IMR-90 (cell line): ENCODE data around the gene SPATA3. TPM values are rescaled to one million over a fixed set of nuclear protein-coding genes. Genes with fewer than 3 reads are reported as not detected.

Source experiments
- ATAC-seq: fragments of 200-7000 bp; cut with Tn5 transposase; 2 replicates; pipeline ENCODE4 v1.9.1; 2020; ENCODE audit warnings: low read depth, mild to moderate bottlenecking, moderate library complexity
- BruUV-seq: library from RNA; stranded (reverse); fragments of 400-500 nt; replicated peaks from 2 replicates; lab custom pipeline; 2021; lab: Mats Ljungman, UMichigan
- CTCF ChIA-PET: fragments of 300-600 bp; formaldehyde crosslinking; extraction: SDS; loops from one replicate; lab custom pipeline; 2021; ENCODE audit warnings: antibody characterized with exemption; lab: Yijun Ruan, JAX
- POLR2A ChIA-PET: fragments of 300-600 bp; sonication (Branson Sonifier 250); formaldehyde crosslinking; loops from one replicate; lab custom pipeline; 2022; ENCODE audit warnings: antibody characterized with exemption; ENCODE audit not compliant: unreplicated experiment; lab: Charles Lee
- DNase-seq: peaks from one replicate; pipeline ENCODE4 v3.0.0; 2013
- H2AFZ ChIP-seq: replicated peaks from 2 replicates; pipeline ENCODE3; 2013; ENCODE audit warnings: low read length, mild to moderate bottlenecking; ENCODE audit not compliant: poor library complexity
- H2AK5ac ChIP-seq: 2 replicates; pipeline ENCODE4 v1.6.1; 2013; ENCODE audit warnings: low read depth, low read length, inconsistent platforms
- H2AK9ac ChIP-seq: replicated peaks from 2 replicates; pipeline ENCODE3; 2013; ENCODE audit warnings: mild to moderate bottlenecking, low read depth, low read length, moderate library complexity; ENCODE audit not compliant: poor library complexity
- H2BK120ac ChIP-seq: 2 replicates; pipeline ENCODE4 v1.6.1; 2013; ENCODE audit warnings: low read depth, low read length, inconsistent platforms
- H2BK15ac ChIP-seq: 3 replicates; pipeline ENCODE4 v1.6.1; 2013; ENCODE audit warnings: low read depth, low read length, inconsistent platforms
- H2BK20ac ChIP-seq: 2 replicates; pipeline ENCODE4 v1.6.1; 2013; ENCODE audit warnings: low read depth, mild to moderate bottlenecking, inconsistent platforms, low read length, moderate library complexity
- H2BK5ac ChIP-seq: 2 replicates; pipeline ENCODE4 v1.6.1; 2013; ENCODE audit warnings: mild to moderate bottlenecking, low read depth, low read length, inconsistent platforms; ENCODE audit not compliant: poor library complexity, severe bottlenecking
- H3K14ac ChIP-seq: replicated peaks from 2 replicates; pipeline ENCODE4 v1.6.1; 2013; ENCODE audit warnings: low read depth, low read length, inconsistent platforms
- H3K18ac ChIP-seq: 2 replicates; pipeline ENCODE4 v1.6.1; 2013; ENCODE audit warnings: low read depth, low read length, control low read depth
- H3K23ac ChIP-seq: 2 replicates; pipeline ENCODE4 v1.6.1; 2013; ENCODE audit warnings: low read depth, low read length, inconsistent platforms
- H3K27ac ChIP-seq: 2 replicates; pipeline ENCODE4 v1.5.1; 2013; ENCODE audit warnings: mild to moderate bottlenecking, control low read depth, low read length; ENCODE audit not compliant: insufficient read depth
- H3K27me3 ChIP-seq: 2 replicates; pipeline ENCODE4 v1.6.1; 2013; ENCODE audit warnings: low read length; ENCODE audit not compliant: control insufficient read depth, insufficient read depth
- H3K36me3 ChIP-seq: 2 replicates; pipeline ENCODE4 v1.6.1; 2013; ENCODE audit warnings: low read length, mixed read lengths; ENCODE audit not compliant: control insufficient read depth, insufficient read depth
- H3K4ac ChIP-seq: 2 replicates; pipeline ENCODE4 v1.6.1; 2013; ENCODE audit warnings: low read depth, low read length, inconsistent platforms
- H3K4me1 ChIP-seq: 2 replicates; pipeline ENCODE4 v1.6.1; 2013; ENCODE audit warnings: low read length, mixed read lengths; ENCODE audit not compliant: control insufficient read depth, insufficient read depth
- H3K4me2 ChIP-seq: 2 replicates; pipeline ENCODE4 v1.6.1; 2013; ENCODE audit warnings: low read depth, mild to moderate bottlenecking, control low read depth, low read length, moderate library complexity
- H3K4me3 ChIP-seq: 2 replicates; pipeline ENCODE4 v1.5.1; 2013; ENCODE audit warnings: low read depth, mild to moderate bottlenecking, control low read depth, low read length, moderate library complexity; ENCODE audit not compliant: insufficient read depth
- H3K56ac ChIP-seq: 2 replicates; pipeline ENCODE4 v1.6.1; 2013; ENCODE audit warnings: low read length, inconsistent platforms; ENCODE audit not compliant: insufficient read depth; ENCODE audit errors: extremely low read depth
- H3K79me1 ChIP-seq, 2 experiments: 2 replicates each; pipeline ENCODE4 v1.6.1; 2013; ENCODE audit warnings: low read length in 2 of 2, inconsistent platforms in 1 of 2, low read depth in 1 of 2
- H3K9ac ChIP-seq: 2 replicates; pipeline ENCODE4 v1.6.1; 2013; ENCODE audit warnings: low read depth, low read length, control low read depth
- H3K9me1 ChIP-seq: 2 replicates; pipeline ENCODE4 v1.6.1; 2013; ENCODE audit warnings: low read length, inconsistent platforms; ENCODE audit not compliant: insufficient read depth
- H3K9me3 ChIP-seq: 2 replicates; pipeline ENCODE4 v1.6.1; 2013; ENCODE audit warnings: low read length; ENCODE audit not compliant: control insufficient read depth, insufficient read depth
- H4K20me1 ChIP-seq: 2 replicates; pipeline ENCODE4 v1.6.1; 2013; ENCODE audit warnings: low read length, inconsistent platforms; ENCODE audit not compliant: insufficient read depth
- H4K5ac ChIP-seq: 2 replicates; pipeline ENCODE4 v1.6.1; 2013; ENCODE audit warnings: mild to moderate bottlenecking, low read depth, low read length, control low read depth
- H4K8ac ChIP-seq, 2 experiments: 2 replicates each; pipeline ENCODE4 v1.6.1; 2013; ENCODE audit warnings: low read depth in 2 of 2, low read length in 2 of 2, control low read depth in 1 of 2, inconsistent platforms in 1 of 2
- H4K91ac ChIP-seq: 2 replicates; pipeline ENCODE4 v1.6.1; 2013; ENCODE audit warnings: low read depth, low read length, inconsistent platforms; ENCODE audit not compliant: insufficient read depth
- NFE2L2 ChIP-seq: fragments of 150-350 bp; IDR thresholded peaks from 2 replicates; pipeline ENCODE4 v1.6.1; 2016; ENCODE audit warnings: low read depth, mild to moderate bottlenecking, low read length
- SMC3 ChIP-seq: fragments of 150-350 bp; IDR thresholded peaks from 2 replicates; pipeline ENCODE4 v1.6.1; 2016; ENCODE audit warnings: low read depth, mild to moderate bottlenecking, antibody characterized with exemption, low read length, moderate library complexity
- WGBS, 2 experiments: methylation state at CpG; one replicate each; pipeline versions ENCODE4 v1.1.5 to v1.1.7; 2013; ENCODE audit warnings: missing lambda C conversion rate in 2 of 2; ENCODE audit not compliant: insufficient read length in 1 of 2; ENCODE audit errors: extremely low coverage in 2 of 2; 5-methylcytosine and 5-hydroxymethylcytosine counted together
- dilution Hi-C: fragments of 300-500 bp; cut with HindIII; formaldehyde crosslinking; loops from one replicate; pipeline ENCODE4 v1.14.3; 2018; ENCODE audit warnings: low sequenced_read_pairs; ENCODE audit not compliant: unreplicated experiment
- in situ Hi-C: fragments of 300-500 bp; cut with MboI; formaldehyde crosslinking; loops from 3 replicates; pipeline ENCODE4 v1.14.3; 2019; ENCODE audit warnings: low sequenced_read_pairs, inconsistent platforms, mixed read lengths
- intact Hi-C: fragments of 100-400 bp; cut with micrococcal nuclease; formaldehyde crosslinking; loops from 2 replicates; pipeline ENCODE4 v1.10.0; 2022
- polyA plus RNA-seq, 3 experiments: library from polyadenylated mRNA; depleted of rRNA; stranded (reverse); fragments of >200 nt; gene quantifications; 2 replicates each; pipeline ENCODE4 v1.2.3, GENCODE V29; 2012; ENCODE audit warnings: low replicate concordance in 1 of 3
- total RNA-seq: library from RNA; depleted of rRNA; stranded (reverse); fragments of >200 nt; gene quantifications from 2 replicates; pipeline ENCODE4 v1.2.3, GENCODE V29; 2012

The SPATA3 gene
- total and polyA plus RNA-seq, 2 of the 4 experiments (the other 2 are of a cell fraction) = not detected

GRCh38 chr2:230983566-230983965 lies 12.4 kb upstream of the SPATA3 start:
- Histone ChIP-seq H3K4me1 (no peaks in the 10 kb centered on the region), H2AK9ac (no peak overlapping the region), H3K56ac (no peak overlapping the region), H3K79me1 (no peaks in the 10 kb centered on the region), H4K91ac (no peak overlapping the region), H3K9ac (no peak overlapping the region), H3K18ac (no peak overlapping the region), H2AFZ (no peak overlapping the region), H3K36me3 (no peaks in the 10 kb centered on the region), H3K4me3 (no peak overlapping the region), H4K20me1 (no peaks in the 10 kb centered on the region), H3K23ac (no peak overlapping the region), H3K27me3 (peaks cover 7% of the 10 kb centered on the region), H2BK120ac (no peak overlapping the region), H3K4ac (no peak overlapping the region), H3K9me1 (no peaks in the 10 kb centered on the region; the same call in 1 of the 2 replicates), H4K5ac (no peak overlapping the region), H2BK5ac (no peak overlapping the region), H2AK5ac (no peak overlapping the region), H3K14ac (no peak overlapping the region), H3K9me3 (no peaks in the 10 kb centered on the region), H2BK15ac (no peak overlapping the region), H3K27ac (no peak overlapping the region), H4K8ac (no peak overlapping the region), H3K4me2 (no peak overlapping the region), H2BK20ac (no peak overlapping the region)
- ATAC-seq (no peak), DNase-seq (no peak)
- no peak for TF ChIP-seq NFE2L2
- no peak for TF ChIP-seq SMC3
- in situ Hi-C loops = loop anchor here (5.0 kb wide), 1 partner anchor 151 kb away; no protein-coding TSS in a partner anchor
- CTCF ChIA-PET = interaction anchor here (0.6 kb wide), 1 partner anchor 87 kb away, joined by 3 read pairs; no protein-coding TSS in a partner anchor
- BruUV-seq = no TSS peak
- intact Hi-C loops = no loop called here
- POLR2A ChIA-PET = no interaction called here
- WGBS, 2 experiments = no CpG with 5 or more reads among the region's 6 CpGs
- dilution Hi-C loops = no loop called here
